Smooth muscle cell (in vitro differentiated cells): ENCODE data around the gene ZNF526. TPM values are rescaled to one million over a fixed set of nuclear protein-coding genes. Genes with fewer than 3 reads are reported as not detected.

Experiments
- DNase-seq: peaks from one replicate; lab custom pipeline; 2025; ENCODE audit not compliant: unreplicated experiment; lab: John Stamatoyannopoulos, UW
- H2AFZ ChIP-seq: fragments of 200-600 bp; sonication (generic); 2 replicates; pipeline ENCODE4 v1.6.0; 2016; ENCODE audit warnings: antibody characterized with exemption, low read depth, mild to moderate bottlenecking
- H3F3A ChIP-seq: fragments of 200-600 bp; sonication (generic); 2 replicates; pipeline ENCODE4 v1.6.0; 2017; ENCODE audit warnings: antibody characterized with exemption, low read depth
- H3K27ac ChIP-seq: fragments of 200-600 bp; sonication (generic); 2 replicates; pipeline ENCODE4 v1.5.1; 2016; ENCODE audit warnings: low read depth, mild to moderate bottlenecking
- H3K27me3 ChIP-seq: fragments of 200-600 bp; sonication (generic); 2 replicates; pipeline ENCODE4 v1.6.1; 2016; ENCODE audit warnings: low read depth, mild to moderate bottlenecking
- H3K36me3 ChIP-seq: fragments of 200-600 bp; sonication (generic); 2 replicates; pipeline ENCODE4 v1.5.1; 2016; ENCODE audit warnings: low read depth
- H3K4me1 ChIP-seq: fragments of 200-600 bp; sonication (generic); 2 replicates; pipeline ENCODE4 v1.5.1; 2016; ENCODE audit warnings: low read depth
- H3K4me2 ChIP-seq: fragments of 200-600 bp; sonication (generic); 2 replicates; pipeline ENCODE4 v1.6.0; 2016; ENCODE audit warnings: mild to moderate bottlenecking
- H3K4me3 ChIP-seq: fragments of 200-600 bp; sonication (generic); 2 replicates; pipeline ENCODE4 v1.5.1; 2016; ENCODE audit warnings: mild to moderate bottlenecking
- H3K79me2 ChIP-seq: fragments of 200-600 bp; sonication (generic); 2 replicates; pipeline ENCODE4 v1.6.0; 2016; ENCODE audit warnings: low read depth, mild to moderate bottlenecking
- H3K9ac ChIP-seq: fragments of 200-600 bp; sonication (generic); 2 replicates; pipeline ENCODE4 v1.6.0; 2016; ENCODE audit warnings: low read depth
- H3K9me3 ChIP-seq: fragments of 200-600 bp; sonication (generic); replicated peaks from 2 replicates; pipeline ENCODE4 v1.5.1; 2016; ENCODE audit warnings: low read depth
- H4K20me1 ChIP-seq: fragments of 200-600 bp; sonication (generic); 2 replicates; pipeline ENCODE4 v1.6.0; 2016; ENCODE audit warnings: low read depth
- CTCF ChIP-seq: fragments of 200-600 bp; sonication (generic); IDR thresholded peaks from 2 replicates; pipeline ENCODE4 v1.5.1; 2017; ENCODE audit warnings: borderline replicate concordance, mild to moderate bottlenecking, antibody characterized with exemption; ENCODE audit not compliant: insufficient read depth, poor library complexity, severe bottlenecking
- WGBS: methylation state at CpG from one replicate; pipeline ENCODE4 v1.1.7; 2016; ENCODE audit warnings: low lambda C conversion rate; 5-methylcytosine and 5-hydroxymethylcytosine counted together
- polyA plus RNA-seq: library from polyadenylated mRNA; unstranded; fragments of >200 nt; fragmentation: Nextera tagmentation; extraction: Ambion mirVana; gene quantifications from 2 replicates; pipeline ENCODE4 v1.2.1, GENCODE V29; 2016
- total RNA-seq: library from RNA; depleted of rRNA; stranded (reverse); fragments of >200 nt; gene quantifications from 2 replicates; pipeline ENCODE4 v1.2.3, GENCODE V29; 2014

ZNF526 gene
- total and polyA plus RNA-seq, 2 experiments from 2014 or later, result 5.0 to 12.1 TPM

- no peak overlapping the region for H3K4me2 ChIP-seq
- H3F3A ChIP-seq, result no peaks in the 10 kb centered on the region
- H3K4me1 ChIP-seq, result no peaks in the 10 kb centered on the region
- peaks cover 95% of the 10 kb centered on the region for H4K20me1 ChIP-seq
- WGBS, result 97% methylated on average over 10 of the region's 10 CpGs
- no peak overlapping the region for H3K4me3 ChIP-seq
- TF ChIP-seq CTCF, result no peak
- no peak for DNase-seq
- H2AFZ ChIP-seq, result no peak overlapping the region
- H3K79me2 ChIP-seq, result peaks cover 11% of the 10 kb centered on the region
- no peak overlapping the region for H3K9ac ChIP-seq
- H3K27me3 ChIP-seq, result no peaks in the 10 kb centered on the region
- H3K36me3 ChIP-seq, result no peaks in the 10 kb centered on the region
- H3K27ac ChIP-seq, result no peak overlapping the region
- H3K9me3 ChIP-seq, result no peaks in the 10 kb centered on the region
Observed at GRCh38 chr19:42232435-42232834, 12.3 kb downstream of the ZNF526 start.

- no peak overlapping the region for H3K4me3 ChIP-seq
- H3K4me1 ChIP-seq, result no peaks in the 10 kb centered on the region
- no peak overlapping the region for H3K9ac ChIP-seq
- DNase-seq, result no peak
- no peaks in the 10 kb centered on the region for H3K27me3 ChIP-seq
- WGBS, result 94% methylated on average over 7 of the region's 7 CpGs
- no peak overlapping the region for H3K27ac ChIP-seq
- no peak for TF ChIP-seq CTCF
- H4K20me1 ChIP-seq, result peaks cover 90% of the 10 kb centered on the region
- H3K9me3 ChIP-seq, result no peaks in the 10 kb centered on the region
- no peak overlapping the region for H3K4me2 ChIP-seq
- no peak overlapping the region for H2AFZ ChIP-seq
- H3K36me3 ChIP-seq, result no peaks in the 10 kb centered on the region
- peaks cover 8% of the 10 kb centered on the region for H3K79me2 ChIP-seq
- no peaks in the 10 kb centered on the region for H3F3A ChIP-seq
Observed at GRCh38 chr19:42233106-42233505, 13.0 kb downstream of the ZNF526 start.

GRCh38 chr19:42233678-42234292 lies 13.7 kb downstream of the ZNF526 start:
- Histone ChIP-seq H4K20me1 (peaks cover 87% of the 10 kb centered on the region), H3K36me3 (no peaks in the 10 kb centered on the region), H3K4me1 (no peaks in the 10 kb centered on the region), H3K27ac (no peak overlapping the region), H3K4me3 (no peak overlapping the region), H3K27me3 (no peaks in the 10 kb centered on the region), H2AFZ (no peak overlapping the region), H3K79me2 (peaks cover 9% of the 10 kb centered on the region), H3F3A (no peaks in the 10 kb centered on the region), H3K9me3 (no peaks in the 10 kb centered on the region), H3K9ac (no peak overlapping the region), H3K4me2 (no peak overlapping the region)
- no peak for TF ChIP-seq CTCF
- 95% methylated on average over 6 of the region's 6 CpGs for WGBS
- no peak for DNase-seq

GRCh38 chr19:42234364-42234763 lies 14.3 kb downstream of the ZNF526 start:
- 98% methylated on average over 11 of the region's 11 CpGs for WGBS
- no peaks in the 10 kb centered on the region for H3K4me1 ChIP-seq
- H3K4me2 ChIP-seq, result no peak overlapping the region
- H3K9ac ChIP-seq, result no peak overlapping the region
- H3K79me2 ChIP-seq, result peaks cover 14% of the 10 kb centered on the region
- TF ChIP-seq CTCF, result no peak
- no peaks in the 10 kb centered on the region for H3F3A ChIP-seq
- H3K36me3 ChIP-seq, result no peaks in the 10 kb centered on the region
- H3K4me3 ChIP-seq, result no peak overlapping the region
- no peak overlapping the region for H3K27ac ChIP-seq
- no peaks in the 10 kb centered on the region for H3K27me3 ChIP-seq
- H2AFZ ChIP-seq, result no peak overlapping the region
- H3K9me3 ChIP-seq, result no peaks in the 10 kb centered on the region
- H4K20me1 ChIP-seq, result peaks cover 85% of the 10 kb centered on the region
- no peak for DNase-seq
